HG03520 (cell line): ENCODE results near the gene ARSG.

ENCODE experiments used
- ATAC-seq: cut with Tn5 transposase; IDR thresholded peaks from one replicate; pipeline ENCODE4 v1.9.1; 2021; ENCODE audit warnings: mild to moderate bottlenecking, moderate library complexity; ENCODE audit not compliant: unreplicated experiment

Gene ARSG

DNA sequence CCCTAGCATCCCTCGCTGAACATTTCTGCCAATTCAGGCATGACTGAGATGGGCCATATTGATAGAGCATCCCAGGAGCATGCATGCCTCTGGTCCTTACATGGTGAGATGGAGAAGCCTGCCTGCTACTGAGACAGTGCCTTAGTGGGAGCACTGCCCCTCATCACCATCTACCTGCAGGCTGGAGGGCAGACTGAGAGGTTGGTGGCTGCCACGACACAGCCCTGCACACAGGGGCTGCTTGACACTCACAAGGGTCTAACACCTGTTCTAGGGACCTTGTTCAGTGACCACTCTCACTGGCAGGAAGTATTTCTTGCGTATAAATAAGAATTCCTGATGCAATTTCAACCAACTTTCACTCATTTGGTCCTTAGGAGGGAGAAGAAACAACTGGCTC, 132.0 kb downstream of the ARSG start:
- no peak for ATAC-seq

DNA sequence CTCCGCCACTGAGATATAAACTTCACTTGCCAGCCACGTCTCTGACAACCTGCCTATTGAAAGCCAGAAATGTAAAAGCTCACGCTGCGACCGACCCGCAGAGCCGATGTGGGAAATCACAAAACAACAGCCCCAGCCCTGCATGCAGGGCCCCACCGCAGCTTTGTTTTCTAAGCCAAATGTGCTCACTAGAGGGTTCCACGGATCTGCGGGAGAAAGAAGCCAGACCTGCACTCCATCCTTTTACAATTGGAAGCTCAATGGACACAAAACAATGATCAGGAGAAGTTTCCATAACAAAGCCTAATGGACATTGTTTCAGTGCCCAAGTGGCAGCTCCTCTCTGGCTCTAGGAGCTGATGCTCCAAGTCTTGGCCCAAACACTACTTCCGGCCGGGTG, 132.9 kb downstream of the ARSG start:
- ATAC-seq, result no peak

DNA sequence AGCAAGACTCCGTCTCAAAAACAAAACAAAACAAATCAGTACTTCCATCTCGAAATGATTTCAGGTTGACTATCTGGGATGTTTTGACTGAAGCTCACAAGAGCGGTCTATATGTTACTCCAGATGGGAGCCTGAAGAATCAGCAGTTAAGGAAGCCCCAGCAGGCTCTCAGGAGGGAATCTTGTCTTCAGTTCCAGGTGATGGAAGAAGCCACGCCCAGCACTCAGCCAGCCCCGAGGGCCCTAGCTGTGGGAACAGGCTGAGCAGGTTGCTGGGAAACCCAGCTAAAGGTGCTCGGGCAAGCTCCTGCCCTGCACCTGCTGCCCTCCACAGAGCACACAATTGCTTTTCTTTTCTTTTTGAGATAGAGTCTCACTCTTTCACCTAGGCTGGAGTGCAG, 133.6 kb downstream of the ARSG start:
- no peak for ATAC-seq

DNA sequence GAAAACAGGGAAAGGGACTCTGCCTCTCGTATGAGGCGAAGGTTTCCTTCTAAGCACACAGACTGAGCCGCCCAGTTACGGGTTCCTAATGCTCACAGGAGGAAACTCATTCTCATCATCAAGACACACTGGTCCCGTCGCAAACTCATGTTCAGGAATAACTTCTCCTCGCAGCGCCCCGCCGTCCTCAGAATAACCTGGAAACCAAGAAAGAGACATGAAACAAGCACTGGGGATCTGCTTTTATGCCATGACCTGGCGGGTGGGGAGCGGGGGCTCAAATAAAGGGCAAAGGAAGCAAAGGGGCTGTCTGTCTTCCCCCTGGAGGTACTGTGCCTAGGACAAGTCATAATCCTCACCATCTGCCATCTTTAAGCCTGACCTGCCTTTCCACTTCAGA, 134.7 kb downstream of the ARSG start:
- ATAC-seq, result no peak

DNA sequence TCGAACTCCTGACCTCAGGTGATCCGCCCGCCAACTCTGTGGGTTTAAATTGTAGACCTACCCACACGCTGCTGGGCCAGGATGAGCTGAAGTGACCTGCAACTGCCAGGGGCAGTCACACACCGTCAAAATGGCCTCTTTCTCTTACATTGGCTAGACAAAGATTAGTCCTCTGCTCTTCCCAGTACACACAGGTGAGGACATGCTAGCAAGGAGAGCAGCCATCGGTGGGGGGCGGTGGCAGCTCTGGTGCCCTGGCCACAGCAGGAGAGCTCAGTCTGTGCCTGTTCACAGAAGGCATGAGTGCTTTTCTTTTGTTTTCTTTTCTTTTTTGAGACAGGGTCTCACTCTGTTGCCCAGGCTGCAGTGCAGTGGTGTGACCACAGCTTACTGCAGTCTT, 136.3 kb downstream of the ARSG start:
- ATAC-seq, result no peak

DNA sequence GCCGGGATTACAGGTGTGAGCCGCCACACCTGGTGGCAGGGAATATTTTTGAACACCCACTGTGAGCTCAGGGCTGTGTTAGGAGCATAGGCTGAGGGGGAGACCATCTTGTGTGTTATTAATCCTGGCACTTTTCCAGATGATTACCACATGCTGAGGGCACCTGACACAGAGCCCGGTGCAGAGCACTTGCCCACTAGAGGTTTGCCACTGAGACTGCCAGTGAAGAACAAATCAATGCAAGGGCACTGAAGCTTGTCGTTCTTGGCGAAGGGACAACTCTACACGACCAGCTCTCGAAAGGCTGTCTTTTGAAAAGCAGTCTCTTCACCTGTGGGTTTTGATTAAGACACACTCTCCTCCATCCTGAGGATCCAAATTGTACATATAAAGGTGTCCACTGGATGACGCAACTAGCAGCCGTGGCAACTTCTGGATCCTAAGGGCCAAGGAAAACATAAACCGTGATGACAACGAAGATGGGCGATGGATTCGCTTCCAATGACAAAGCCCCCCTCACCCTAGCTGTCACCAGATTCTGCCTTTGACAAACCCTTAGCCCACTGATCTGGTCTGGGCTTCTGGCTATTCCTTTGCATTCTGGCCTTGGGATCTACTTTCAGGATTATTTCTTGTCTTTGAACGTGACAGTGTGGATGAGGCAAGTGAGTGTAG, 137.3 kb downstream of the ARSG start:
- ATAC-seq, result no peak

DNA sequence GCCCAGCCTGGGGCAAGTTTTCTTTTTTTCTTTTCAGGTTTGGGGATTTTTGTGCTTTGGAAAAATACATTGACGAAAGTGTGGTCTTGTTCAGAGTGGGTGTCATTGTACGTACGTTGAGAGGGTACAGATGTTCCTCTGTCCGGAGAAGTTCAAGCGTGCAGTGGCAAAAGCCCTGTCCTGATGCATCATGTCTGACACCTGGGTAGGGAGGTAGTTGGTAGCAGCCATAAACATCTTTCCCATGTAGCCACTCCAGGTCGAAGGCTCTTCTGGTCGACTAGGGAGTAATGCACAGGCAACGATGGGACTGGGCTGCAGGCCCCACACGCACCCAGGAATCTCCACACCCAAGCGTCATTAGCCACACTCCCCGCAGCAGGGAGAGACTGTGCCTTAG, 138.6 kb downstream of the ARSG start:
- ATAC-seq, result no peak

DNA sequence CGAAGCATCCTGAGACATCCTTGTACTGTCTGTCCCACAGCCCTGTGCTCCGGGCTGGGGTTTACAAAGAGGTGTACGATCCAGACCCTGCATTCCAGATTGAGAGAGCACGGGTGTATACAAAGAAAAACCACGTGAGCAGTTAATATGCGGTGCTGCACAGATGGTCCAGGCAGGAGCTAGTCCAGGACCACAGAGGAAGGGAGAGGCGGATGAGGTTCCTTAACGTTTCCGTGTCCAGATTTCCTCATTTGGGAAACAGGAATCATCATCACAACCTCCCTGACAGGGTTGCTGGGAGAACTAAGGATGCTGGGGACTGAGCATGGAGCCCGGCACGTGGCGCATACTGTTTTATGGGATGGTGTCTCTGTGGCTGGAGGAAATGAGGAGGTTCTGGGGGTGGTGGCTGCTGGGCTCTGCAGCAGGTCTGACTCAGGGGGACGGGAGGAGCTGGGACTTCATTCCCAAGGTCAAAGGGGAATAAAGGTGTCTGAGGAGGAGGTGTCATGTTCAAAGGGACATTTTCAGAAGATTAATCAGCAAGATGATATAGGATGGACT, 139.8 kb downstream of the ARSG start:
- ATAC-seq, result no peak

DNA sequence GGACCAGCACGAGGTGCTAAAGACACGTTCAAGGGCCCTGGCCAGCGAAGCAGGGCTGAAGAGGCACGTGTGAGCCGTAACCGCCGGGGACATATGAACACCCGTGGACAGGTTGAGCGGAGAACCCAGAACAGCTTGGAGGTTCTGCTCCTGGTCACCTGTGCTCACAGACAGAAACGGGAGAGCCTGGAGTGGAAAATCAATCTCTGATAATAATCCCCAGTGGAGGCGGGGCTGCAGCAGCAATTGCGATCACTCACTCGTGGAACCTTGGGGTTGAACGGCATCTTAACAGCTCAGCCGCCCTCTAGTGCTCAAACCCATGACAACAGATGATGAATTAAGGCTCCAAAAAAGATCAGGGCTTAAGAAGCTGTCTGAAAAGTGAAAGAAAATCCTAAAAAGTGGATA, 140.4 kb downstream of the ARSG start:
- no peak for ATAC-seq

DNA sequence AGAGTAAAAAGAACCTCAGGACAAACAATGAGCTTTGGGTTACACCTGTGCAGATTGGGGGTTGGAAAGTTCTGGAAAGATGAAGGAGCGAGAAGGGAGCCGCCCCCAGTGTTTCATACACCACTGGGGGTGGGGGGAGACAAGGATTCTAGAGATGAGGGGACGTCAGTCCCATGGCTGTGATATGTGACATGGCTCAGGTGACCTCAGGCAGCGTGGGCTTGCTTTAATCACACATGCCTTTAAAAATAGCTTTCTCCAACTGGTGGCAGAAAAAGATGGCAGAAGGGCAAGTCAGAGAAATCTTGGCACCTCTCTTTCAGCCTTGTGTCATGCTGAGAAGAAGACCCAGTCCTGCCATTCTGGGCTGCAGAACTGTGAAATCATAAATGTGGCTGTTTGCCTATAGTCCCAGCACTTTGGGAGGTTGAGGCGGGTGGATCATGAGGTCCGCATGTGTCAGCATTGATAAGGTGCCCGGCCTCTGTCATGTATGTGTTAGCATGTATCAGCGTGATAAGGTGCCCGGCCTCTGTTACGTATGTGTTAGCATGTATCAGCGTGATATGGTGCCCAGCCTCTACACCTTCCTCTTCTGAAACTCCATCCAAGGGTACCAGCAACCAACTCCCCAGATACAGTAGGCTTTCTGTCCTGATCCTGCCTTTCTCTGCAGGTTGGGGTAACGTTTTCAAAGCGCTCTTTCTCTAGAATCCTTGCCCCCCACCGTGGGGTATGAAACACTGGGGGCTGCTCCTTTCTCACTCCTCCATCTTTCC, 141.0 kb downstream of the ARSG start:
- ATAC-seq, result no peak

DNA sequence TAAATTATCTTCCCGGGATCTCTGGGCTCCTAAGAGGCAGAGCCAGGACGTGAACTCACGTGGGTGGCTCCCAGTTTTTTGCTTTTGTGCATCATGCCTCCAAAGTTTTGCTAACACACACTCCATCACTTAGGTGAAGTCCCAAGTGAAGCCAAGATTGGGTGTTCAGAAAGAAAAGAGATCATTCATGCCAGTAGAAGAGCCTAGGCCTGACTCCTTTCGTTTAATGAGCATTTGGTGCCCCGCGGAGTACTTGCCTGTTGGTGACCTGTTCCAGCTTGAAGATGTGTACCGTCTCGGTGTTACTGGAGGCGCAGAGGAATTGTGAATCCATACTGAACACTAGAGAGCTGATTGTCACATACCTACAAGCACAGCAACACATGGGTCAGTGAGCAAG, 141.9 kb downstream of the ARSG start:
- no peak for ATAC-seq

DNA sequence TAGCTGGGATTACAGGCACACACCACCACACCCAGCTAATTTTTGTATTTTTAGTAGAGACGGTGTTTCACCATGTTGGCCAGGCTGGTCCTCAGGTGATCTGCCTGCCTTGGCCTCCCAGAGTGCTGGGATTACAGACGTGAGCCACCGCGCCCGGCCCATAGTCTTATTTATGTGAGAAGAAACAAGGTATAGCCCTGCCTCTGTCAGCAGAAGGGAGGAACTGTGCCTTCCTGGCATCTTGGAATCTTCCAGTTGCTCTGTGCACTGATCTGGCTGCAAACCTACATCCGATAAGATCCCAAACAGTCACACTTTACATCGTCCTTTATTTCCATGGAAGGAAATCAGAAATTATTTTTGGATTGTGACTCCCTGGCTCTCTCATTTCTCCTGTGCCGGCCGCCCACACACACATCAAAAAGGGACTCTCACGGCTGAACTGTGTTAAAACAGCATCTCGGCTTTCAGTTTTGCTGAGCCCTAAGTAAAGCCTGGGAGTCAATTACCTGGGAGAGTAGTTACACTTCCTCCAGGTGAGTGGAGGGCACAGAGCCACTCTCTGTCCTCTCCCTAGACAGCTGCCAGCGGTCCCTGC, 142.7 kb downstream of the ARSG start:
- no peak for ATAC-seq

DNA sequence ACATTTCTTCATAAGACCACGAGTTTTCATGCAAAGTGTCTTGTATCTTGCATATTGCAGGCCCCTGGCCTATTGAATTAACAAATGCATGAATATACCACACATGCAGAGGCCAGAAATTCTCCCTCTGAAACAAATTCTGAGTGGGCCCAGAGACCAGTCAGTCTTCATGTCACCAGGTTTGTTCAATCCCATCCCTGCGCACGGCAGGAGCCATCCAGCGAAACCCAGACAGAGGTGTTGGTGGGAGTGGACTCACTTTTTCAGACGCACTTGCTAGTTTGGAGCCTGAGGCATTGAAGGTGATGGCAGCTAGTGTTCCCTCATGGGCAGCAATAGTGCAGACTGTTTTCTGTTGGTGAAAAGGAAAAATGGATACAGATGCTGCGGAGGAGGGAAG, 144.1 kb downstream of the ARSG start:
- ATAC-seq, result no peak

DNA sequence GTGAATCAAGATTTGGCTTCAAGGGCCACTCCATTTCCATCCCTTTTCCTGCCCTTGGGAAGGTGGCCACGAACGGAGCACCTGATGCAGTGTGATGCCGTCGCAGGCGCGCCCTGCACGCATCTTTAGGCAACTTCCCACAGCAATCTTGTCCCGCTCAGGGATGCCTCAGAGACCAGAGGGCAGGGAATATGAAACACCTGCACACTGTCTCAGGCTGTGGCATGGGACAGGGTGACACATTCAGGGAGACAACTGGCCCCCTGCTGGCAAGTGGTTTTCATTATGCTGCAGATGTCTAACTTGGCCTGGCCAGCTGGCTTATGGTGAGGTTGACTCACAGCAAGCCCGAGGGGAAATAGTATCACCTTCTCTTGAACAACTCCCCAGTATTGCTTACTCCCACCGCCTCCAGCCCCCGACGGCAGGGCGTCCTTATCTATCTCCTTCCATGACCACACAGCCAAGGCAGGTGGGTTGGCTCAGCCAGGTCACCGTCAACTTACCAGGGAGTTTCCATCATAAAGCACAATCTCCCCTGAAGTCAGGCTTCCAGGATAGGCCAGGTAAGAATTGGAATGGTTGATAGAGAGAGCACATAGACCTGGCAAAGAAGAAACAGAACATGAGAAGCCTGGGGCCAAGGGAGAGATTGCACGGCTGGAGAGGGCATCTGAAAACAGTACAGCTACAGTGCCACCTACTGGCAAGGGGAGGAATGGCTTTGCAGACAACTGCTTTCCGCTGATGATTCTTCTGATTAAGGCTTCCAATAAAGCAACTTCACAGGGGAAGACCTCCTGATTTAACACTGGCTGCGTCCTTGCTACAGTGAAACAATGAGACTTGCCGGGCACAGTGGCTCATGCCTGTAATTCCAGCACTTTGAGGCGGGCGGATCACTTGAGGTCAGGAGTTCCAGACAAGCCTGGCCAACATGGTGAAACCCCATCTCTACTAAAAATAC, 144.9 kb downstream of the ARSG start:
- ATAC-seq, result no peak

DNA sequence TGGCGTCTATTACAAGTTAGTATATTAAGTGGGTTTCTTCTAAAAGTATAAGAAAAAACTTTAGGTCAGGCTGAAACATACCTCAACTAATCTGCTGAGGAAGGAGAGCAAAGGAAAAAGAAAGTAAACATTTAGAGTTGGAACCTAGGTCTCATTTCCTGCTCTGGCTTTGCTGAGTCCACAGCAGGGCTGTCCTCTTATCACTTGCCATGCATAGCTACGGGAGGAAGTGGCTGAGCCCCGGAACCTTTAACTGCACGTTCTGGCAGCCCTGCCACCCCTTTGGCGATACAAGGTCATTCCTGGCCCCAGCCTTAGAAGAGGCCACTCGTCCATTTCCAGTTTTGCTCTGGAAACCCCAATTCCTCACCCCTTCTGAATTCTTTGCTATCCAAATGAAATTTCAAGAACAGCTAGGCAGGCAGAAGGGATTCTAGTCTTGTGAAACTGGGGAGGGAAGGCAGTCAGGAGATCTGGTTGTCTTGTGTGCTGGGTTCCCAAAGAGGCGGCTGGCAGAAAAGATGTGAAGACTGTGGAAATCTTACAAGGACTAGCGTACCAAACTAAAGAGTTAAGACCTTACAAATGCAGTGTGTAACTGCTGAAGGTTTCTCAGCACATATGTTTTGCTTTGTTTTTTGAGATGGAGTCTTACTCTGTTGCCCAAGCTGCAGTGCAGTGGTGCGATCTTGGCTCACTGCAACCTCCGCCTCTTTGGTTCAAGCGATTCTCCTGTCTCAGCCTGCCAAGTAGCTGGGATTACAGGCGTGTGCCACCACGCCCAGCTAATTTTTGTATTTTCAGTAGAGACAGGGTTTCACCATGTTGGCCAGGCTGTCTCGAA, 146.9 kb downstream of the ARSG start:
- no peak for ATAC-seq

DNA sequence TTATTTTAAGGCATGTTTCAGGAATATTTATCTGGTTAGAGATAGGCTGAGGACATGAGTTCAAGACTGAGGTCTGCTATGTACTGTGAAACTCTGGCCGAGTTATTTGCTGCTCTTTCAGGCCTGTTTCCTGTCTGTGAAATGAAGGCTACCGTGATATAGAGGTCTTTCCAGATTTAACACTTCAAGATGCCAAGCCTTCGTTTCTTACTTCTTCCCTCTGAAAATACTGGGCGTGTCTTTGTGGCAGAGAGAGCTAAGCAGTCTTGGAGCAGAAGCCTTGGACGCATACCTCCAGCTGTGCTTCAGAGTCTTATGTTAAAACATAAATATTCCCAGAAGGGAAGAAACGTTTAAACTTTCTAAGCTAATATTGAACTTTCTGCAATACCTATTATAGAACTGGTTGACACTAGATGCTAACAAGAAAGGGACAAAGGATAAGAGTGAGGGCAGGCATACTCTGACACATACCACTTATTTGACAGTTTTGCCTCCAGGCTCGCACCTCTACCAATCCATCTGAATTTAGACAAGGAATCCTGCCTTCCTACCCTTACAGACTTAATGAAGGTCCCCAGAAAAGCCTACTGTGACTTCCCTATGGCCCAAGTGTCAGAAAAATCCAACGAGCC, 148.5 kb downstream of the ARSG start:
- no peak for ATAC-seq

DNA sequence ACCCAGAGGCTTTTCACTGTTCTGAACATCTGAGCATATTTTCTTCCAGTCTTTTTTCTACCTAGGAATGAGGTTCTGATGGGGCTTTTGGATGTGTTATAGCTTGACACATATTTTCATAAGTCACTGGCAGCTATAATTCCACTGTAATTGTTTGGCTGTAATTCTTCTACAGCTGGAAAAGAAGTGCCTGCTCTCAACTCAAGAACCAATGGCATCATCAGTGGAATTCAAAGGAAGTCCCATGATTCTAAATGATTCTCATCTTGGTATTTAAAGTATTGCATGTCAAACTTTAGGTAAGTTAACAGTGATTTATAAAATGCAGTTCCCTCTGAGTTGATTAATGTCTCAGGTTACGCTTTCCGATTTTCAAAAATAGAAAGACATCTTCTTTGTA, 149.2 kb downstream of the ARSG start:
- ATAC-seq, result no peak

DNA sequence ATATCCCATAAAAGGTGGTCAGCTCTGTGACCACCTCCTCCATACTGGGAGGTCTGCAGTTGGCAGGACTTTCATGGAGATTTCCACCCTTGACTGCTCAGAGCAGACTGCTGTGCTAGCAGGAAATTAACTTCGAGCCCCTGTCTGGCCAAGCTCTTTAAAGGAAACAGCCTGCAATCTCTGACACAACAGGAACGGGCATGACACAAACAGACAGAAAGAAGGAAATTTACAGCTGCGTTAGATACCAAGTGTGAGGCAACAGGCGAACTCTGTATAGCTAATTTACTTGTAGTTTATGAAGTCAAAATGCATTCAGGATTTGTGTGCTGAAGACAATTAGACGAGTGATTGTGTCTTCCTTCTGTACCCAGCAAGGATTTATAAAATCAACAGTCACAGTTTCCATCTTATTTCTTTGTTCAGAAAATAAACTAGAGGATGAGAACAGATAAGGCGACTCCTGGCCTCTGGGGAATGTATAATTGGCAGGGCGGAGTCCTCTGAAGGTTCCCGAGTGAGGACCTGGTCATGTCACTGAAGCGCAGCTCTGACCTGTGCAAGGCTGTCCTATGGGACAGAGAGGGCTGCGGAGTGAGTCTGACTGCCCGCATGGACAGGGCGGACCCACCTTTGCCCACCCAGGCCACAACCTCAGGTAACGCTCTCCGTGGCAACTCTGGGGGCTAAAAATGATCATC, 149.9 kb downstream of the ARSG start:
- ATAC-seq, result no peak

DNA sequence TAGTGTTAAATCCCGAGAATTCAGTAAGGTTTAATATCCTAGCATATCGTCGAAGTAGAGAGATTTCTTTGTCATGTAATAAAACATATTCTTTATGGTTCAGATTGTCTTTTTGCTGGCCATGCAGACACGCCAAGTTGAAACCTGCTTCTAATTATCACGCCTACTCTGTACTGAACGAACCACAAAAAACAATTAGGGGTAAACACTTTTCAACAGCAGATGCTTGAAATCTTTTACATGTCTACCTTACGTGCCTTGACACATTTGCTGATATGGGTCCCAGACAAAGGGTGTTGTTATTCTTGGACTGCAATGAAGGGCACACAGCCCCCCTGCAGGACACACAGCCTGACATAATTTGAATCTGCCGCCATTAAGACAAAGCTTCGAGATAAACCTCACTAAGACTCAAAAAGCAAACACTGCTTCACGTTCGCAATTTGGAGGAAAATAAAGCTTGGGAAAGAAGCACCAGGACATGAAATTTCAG, 152.7 kb downstream of the ARSG start:
- no peak for ATAC-seq
